Measurements from ENCODE around the gene DGKB.

DNA sequence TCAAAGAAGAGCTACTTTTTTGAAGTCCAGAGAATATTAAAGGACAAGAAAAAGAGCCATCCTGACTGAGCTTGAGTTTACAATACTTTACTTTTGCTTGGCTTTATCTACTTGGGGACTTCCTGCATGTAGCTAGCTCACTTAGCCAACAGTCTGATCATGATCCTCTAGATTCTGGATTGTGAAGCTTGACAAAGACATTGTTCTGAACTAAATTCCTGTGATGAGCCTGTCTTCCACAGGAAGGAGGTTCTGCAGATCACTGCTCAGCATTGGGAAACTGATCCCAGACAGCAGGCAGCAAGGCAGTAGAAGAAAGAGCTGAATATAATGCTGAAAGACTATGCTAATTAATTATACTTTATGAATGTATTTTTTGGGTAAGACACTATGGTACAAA, 296.4 kb downstream of the DGKB start:
- TF ChIP-seq, protein P1, sequence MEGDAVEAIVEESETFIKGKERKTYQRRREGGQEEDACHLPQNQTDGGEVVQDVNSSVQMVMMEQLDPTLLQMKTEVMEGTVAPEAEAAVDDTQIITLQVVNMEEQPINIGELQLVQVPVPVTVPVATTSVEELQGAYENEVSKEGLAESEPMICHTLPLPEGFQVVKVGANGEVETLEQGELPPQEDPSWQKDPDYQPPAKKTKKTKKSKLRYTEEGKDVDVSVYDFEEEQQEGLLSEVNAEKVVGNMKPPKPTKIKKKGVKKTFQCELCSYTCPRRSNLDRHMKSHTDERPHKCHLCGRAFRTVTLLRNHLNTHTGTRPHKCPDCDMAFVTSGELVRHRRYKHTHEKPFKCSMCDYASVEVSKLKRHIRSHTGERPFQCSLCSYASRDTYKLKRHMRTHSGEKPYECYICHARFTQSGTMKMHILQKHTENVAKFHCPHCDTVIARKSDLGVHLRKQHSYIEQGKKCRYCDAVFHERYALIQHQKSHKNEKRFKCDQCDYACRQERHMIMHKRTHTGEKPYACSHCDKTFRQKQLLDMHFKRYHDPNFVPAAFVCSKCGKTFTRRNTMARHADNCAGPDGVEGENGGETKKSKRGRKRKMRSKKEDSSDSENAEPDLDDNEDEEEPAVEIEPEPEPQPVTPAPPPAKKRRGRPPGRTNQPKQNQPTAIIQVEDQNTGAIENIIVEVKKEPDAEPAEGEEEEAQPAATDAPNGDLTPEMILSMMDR (conservative IDR thresholded peaks at IDR 0.05) = no peak
- TF ChIP-seq EZH2 (IDR thresholded peaks at IDR 0.05; ENCODE audit: low read depth) = no peak

All from PC-9 (cell line).